IPS-18c (cell line): ENCODE results near the gene TTLL11.

Source experiments
- H3K4me3 ChIP-seq: 2 replicates; pipeline ENCODE4 v1.7.0; 2013; ENCODE audit warnings: low read depth, mild to moderate bottlenecking, low read length, moderate library complexity; ENCODE audit not compliant: insufficient read depth
- H3K9me3 ChIP-seq: one replicate; pipeline ENCODE4 v1.6.1; 2013; ENCODE audit warnings: mild to moderate bottlenecking, low read length, moderate library complexity; ENCODE audit not compliant: control insufficient read depth, insufficient read depth

The TTLL11 gene

GRCh38 chr9:121785673-121786542, 307.2 kb downstream of the TTLL11 start:
- no peak overlapping the region for H3K4me3 ChIP-seq
- no peaks in the 10 kb centered on the region for H3K9me3 ChIP-seq

GRCh38 chr9:121784731-121785411, 308.2 kb downstream of the TTLL11 start:
- no peaks in the 10 kb centered on the region for H3K9me3 ChIP-seq
- no peak overlapping the region for H3K4me3 ChIP-seq

- H3K4me3 ChIP-seq, result no peak overlapping the region
Observed at GRCh38 chr9:121783521-121784507, 309.3 kb downstream of the TTLL11 start.

GRCh38 chr9:121783111-121783510, 310.0 kb downstream of the TTLL11 start:
- Histone ChIP-seq H3K9me3 (no peaks in the 10 kb centered on the region), H3K4me3 (no peak overlapping the region)

More at GRCh38 chr9:121783521-121784507, 309.3 kb downstream of the TTLL11 start:
- H3K9me3 ChIP-seq, result no peaks in the 10 kb centered on the region

- Histone ChIP-seq H3K4me3 (no peak overlapping the region), H3K9me3 (no peaks in the 10 kb centered on the region)
Observed at GRCh38 chr9:121782514-121783110, 310.5 kb downstream of the TTLL11 start.

- Histone ChIP-seq H3K4me3 (no peak overlapping the region), H3K9me3 (no peaks in the 10 kb centered on the region)
Observed at GRCh38 chr9:121781701-121782464, 311.2 kb downstream of the TTLL11 start.

GRCh38 chr9:121781145-121781548, 312.0 kb downstream of the TTLL11 start:
- Histone ChIP-seq H3K4me3 (no peak overlapping the region), H3K9me3 (no peaks in the 10 kb centered on the region)

GRCh38 chr9:121780177-121781040, 312.7 kb downstream of the TTLL11 start:
- H3K4me3 ChIP-seq, result no peak overlapping the region
- no peaks in the 10 kb centered on the region for H3K9me3 ChIP-seq

- Histone ChIP-seq H3K9me3 (no peaks in the 10 kb centered on the region), H3K4me3 (no peak overlapping the region)
Observed at GRCh38 chr9:121779381-121780117, 313.6 kb downstream of the TTLL11 start.

GRCh38 chr9:121778252-121779225, 314.6 kb downstream of the TTLL11 start:
- no peak overlapping the region for H3K4me3 ChIP-seq
- no peaks in the 10 kb centered on the region for H3K9me3 ChIP-seq

- no peak overlapping the region for H3K4me3 ChIP-seq
- H3K9me3 ChIP-seq, result no peaks in the 10 kb centered on the region
Observed at GRCh38 chr9:121776739-121777637, 316.1 kb downstream of the TTLL11 start.

GRCh38 chr9:121776001-121776738, 316.9 kb downstream of the TTLL11 start:
- Histone ChIP-seq H3K4me3 (no peak overlapping the region), H3K9me3 (no peaks in the 10 kb centered on the region)
